K562 (cell line): ENCODE measurements around the gene PFKFB2. TPM values are rescaled to one million over a fixed set of nuclear protein-coding genes. Genes with fewer than 3 reads are reported as not detected.
A peak's percentile ranks its signal among the peaks of the same experiment; 100 is the strongest.

ENCODE experiments used
- CHCHD3 ChIP-seq: fragments of 250-450 bp; sonication (Bioruptor Pico); IDR thresholded peaks from 2 replicates; pipeline ENCODE4 v2.1.2; 2022; ENCODE audit warnings: mild to moderate bottlenecking
- COPS2 ChIP-seq: fragments of 450-650 bp; conservative IDR thresholded peaks from 2 replicates; pipeline ENCODE4 v1.6.1; 2016; ENCODE audit warnings: mild to moderate bottlenecking, moderate library complexity
- CTBP1 ChIP-seq: fragments of 450-650 bp; IDR thresholded peaks from 2 replicates; pipeline ENCODE4 v1.6.1; 2016; ENCODE audit warnings: borderline replicate concordance
- GATAD2B ChIP-seq: fragments of 450-650 bp; IDR thresholded peaks from 2 replicates; pipeline ENCODE4 v1.6.1; 2017; ENCODE audit warnings: mild to moderate bottlenecking, borderline replicate concordance
- KDM5B ChIP-seq: fragments of 200-600 bp; sonication (generic); IDR thresholded peaks from 2 replicates; pipeline ENCODE4 v1.6.1; 2012; ENCODE audit warnings: low read depth, mild to moderate bottlenecking, moderate library complexity, low read length, control low read depth, inconsistent platforms; ENCODE audit not compliant: insufficient replicate concordance
- LCOR ChIP-seq: sonication (generic); formaldehyde crosslinking; IDR thresholded peaks from 2 replicates; pipeline ENCODE4 v1.8.0; 2022; ENCODE audit warnings: mild to moderate bottlenecking, missing genetic modification reagents
- NCOA4 ChIP-seq: fragments of 450-650 bp; IDR thresholded peaks from 2 replicates; pipeline ENCODE4 v1.6.1; 2018; ENCODE audit warnings: mild to moderate bottlenecking; ENCODE audit not compliant: partially characterized antibody
- ZBTB2 ChIP-seq: fragments of 450-650 bp; IDR thresholded peaks from 2 replicates; pipeline ENCODE4 v1.6.1; 2016; ENCODE audit warnings: antibody characterized with exemption
- ZBTB40 ChIP-seq, 2 experiments: fragments of 450-650 bp in 1 of 2; sonication (generic) in 1 of 2; formaldehyde crosslinking in 1 of 2; IDR thresholded peaks; 2 replicates each; pipeline versions ENCODE4 v1.7.1 to v1.9.0; 2016 to 2022; ENCODE audit warnings: inconsistent platforms in 1 of 2, mild to moderate bottlenecking in 1 of 2, missing genetic modification reagents in 1 of 2
- ZNF263 ChIP-seq: sonication (generic); formaldehyde crosslinking; IDR thresholded peaks from 2 replicates; pipeline ENCODE4 v1.8.0; 2022; ENCODE audit warnings: mild to moderate bottlenecking, missing genetic modification reagents, borderline replicate concordance
- ZNF655 ChIP-seq: fragments of 250-450 bp; sonication (Bioruptor Pico); IDR thresholded peaks from 2 replicates; pipeline ENCODE4 v1.5.0; 2021
- ZNF740 ChIP-seq, 3 experiments: fragments of 200-800 bp in 1 of 3; sonication (Bioruptor generic) in 1 of 3; sonication (generic) in 1 of 3; formaldehyde crosslinking in 1 of 3; IDR thresholded peaks; 2 replicates each; pipeline versions ENCODE4 v1.6.1 to v1.8.0; 2016 to 2022; ENCODE audit warnings: mild to moderate bottlenecking in 2 of 3, missing compliant biosample characterization in 2 of 3, missing genetic modification characterization in 2 of 3, missing genetic modification reagents in 1 of 3
- polyA plus RNA-seq, 8 experiments: library from polyadenylated mRNA; depleted of rRNA in 4 of 8; stranded (reverse) in 5 of 8; unstranded in 3 of 8; fragments of >200 nt; fragmentation: Nextera tagmentation in 2 of 8; fragmentation: Illumina TruSeq in 1 of 8; extraction: Ambion mirVana in 2 of 8; extraction: Trizol in 1 of 8; gene quantifications; 2 replicates each; pipeline versions ENCODE4 v1.2.1 to v1.2.3, GENCODE V29; 2011 to 2014; ENCODE audit warnings: inconsistent platforms in 1 of 8, missing spikeins in 1 of 8
- total RNA-seq, 7 experiments: library from RNA; depleted of rRNA in 6 of 7; stranded (reverse); fragments of >200 nt in 6 of 7; fragmentation: Illumina TruSeq in 2 of 7; extraction: Trizol in 2 of 7; gene quantifications; 2 replicates each; pipeline versions ENCODE4 v1.2.1 to v1.2.3, GENCODE V29; 2011 to 2021; ENCODE audit warnings: low replicate concordance in 1 of 7

PFKFB2 gene
- total and polyA plus RNA-seq, 9 of the 15 experiments (the other 6 are each of a cell fraction or from before 2014, with no cell fraction given), result 6.9 to 26.0 (median 16.4) TPM

GRCh38 chr1:207025146-207025880 lies 27.8 kb upstream of the PFKFB2 start (continued):
- no peak for TF ChIP-seq CTBP1
- no peak for TF ChIP-seq COPS2
- no peak for TF ChIP-seq ZNF655
- peak; percentile 25 for TF ChIP-seq KDM5B
- TF ChIP-seq LCOR (CRISPR knock-in tag), result no peak
- TF ChIP-seq ZNF263, result no peak
- no peak for TF ChIP-seq NCOA4
- TF ChIP-seq ZBTB40 (IDR thresholded peaks at IDR 0.05), result peak; percentile 38; the same call in 1 of the 2 replicates
- no peak for TF ChIP-seq ZBTB40 (CRISPR knock-in tag; IDR thresholded peaks at IDR 0.05)
- no peak for TF ChIP-seq CHCHD3 (CRISPR knock-in tag)
- no peak for TF ChIP-seq ZBTB2
- no peak for TF ChIP-seq ZNF740 (CRISPR knock-in tag; IDR thresholded peaks at IDR 0.05)
- peak in 1 of 2 experiments; percentile 49; a peak in 1 of 4 replicates for TF ChIP-seq ZNF740 (tag; IDR thresholded peaks at IDR 0.05)
- TF ChIP-seq GATAD2B, result no peak
